HG03025 (cell line): Measurements from ENCODE around the gene MUC6.

Source experiments
- ATAC-seq: cut with Tn5 transposase; IDR thresholded peaks from one replicate; pipeline ENCODE4 v1.9.1; 2021; ENCODE audit warnings: mild to moderate bottlenecking, moderate library complexity; ENCODE audit not compliant: unreplicated experiment, low FRiP score

Gene MUC6

DNA sequence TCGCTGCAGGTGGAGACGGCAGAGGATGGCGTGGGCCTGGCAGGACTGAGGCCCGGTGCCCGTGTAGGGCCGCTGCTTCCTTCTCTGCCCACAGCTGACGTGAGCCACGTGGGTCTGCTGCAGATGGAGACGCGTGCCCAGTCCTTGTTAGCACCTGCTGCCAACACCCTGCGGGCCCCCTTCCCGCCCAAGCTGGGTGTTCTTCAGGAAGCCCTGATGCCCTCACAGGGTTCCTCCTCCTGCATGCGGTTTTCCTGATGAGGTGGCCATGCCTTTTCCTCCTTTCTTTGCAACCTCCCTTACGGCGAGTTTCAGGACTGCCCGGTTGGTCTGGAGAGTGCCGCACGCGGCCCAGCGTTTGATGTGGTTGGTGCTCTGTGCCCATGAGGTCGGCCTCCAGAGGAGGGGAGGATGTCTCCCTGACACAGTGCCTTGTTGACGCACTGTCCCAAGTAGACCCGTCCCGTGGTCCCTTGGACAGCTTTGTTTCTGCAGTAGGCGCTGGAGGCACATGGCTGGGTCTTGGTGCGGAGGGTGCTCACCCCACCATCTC, 66.1 kb downstream of the MUC6 start:
- ATAC-seq = no peak

DNA sequence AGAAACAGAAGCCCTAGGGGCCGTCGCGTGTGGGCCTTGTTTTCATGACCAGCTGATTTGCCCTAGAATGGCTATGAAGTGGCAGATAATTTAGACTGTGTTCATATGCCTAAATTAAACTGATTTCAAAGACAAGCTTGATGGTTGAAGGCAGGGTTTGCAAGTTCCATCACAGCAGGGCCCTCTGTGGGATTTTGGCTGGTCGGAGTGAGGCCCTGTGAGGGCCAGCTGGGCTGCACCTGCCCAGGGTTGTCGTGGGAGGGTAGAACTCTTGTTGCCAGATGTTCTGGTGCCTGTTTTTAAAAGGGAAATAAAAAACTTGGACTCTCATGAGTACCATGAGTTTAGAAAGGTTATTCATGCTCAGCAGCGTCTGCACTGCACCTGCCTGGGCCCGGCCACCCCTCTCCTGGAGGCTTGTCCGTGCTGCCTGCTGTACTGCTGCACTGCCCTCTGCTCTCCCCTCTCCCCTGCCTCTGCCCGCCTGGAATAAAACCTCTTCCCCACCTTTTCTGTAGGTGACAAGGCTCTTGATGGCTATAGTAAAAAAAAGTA, 66.8 kb downstream of the MUC6 start:
- ATAC-seq = no peak

- no peak for ATAC-seq
These were observed 67.7 kb downstream of the MUC6 start for GRCh38 chr11:968822-969221.

- ATAC-seq = no peak
These were observed 68.3 kb downstream of the MUC6 start for GRCh38 chr11:967995-968751.

- no peak for ATAC-seq
These were observed 71.2 kb downstream of the MUC6 start for GRCh38 chr11:965206-965775.

GRCh38 chr11:963852-964251, 72.7 kb downstream of the MUC6 start:
- no peak for ATAC-seq
